WTC11 (cell line): ENCODE data around the gene TBRG1. TPM values are rescaled to one million over a fixed set of nuclear protein-coding genes. Genes with fewer than 3 reads are reported as not detected.

Source experiments
- ATAC-seq: fragments of 200-7000 bp; cut with Tn5 transposase; 2 replicates; pipeline ENCODE4 v1.10.0; 2021; ENCODE audit warnings: mild to moderate bottlenecking, moderate library complexity
- CTCF ChIA-PET: fragments of 300-600 bp; sonication (Branson Sonifier 250); formaldehyde crosslinking; loops from one replicate; lab custom pipeline; 2021; ENCODE audit warnings: antibody characterized with exemption; lab: Charles Lee
- POLR2A ChIA-PET: fragments of 350-600 bp; sonication (Branson Sonifier 250); formaldehyde crosslinking; loops from one replicate; lab custom pipeline; 2021; ENCODE audit warnings: antibody characterized with exemption; lab: Charles Lee
- DNase-seq: peaks from one replicate; pipeline ENCODE4 v3.0.0; 2021; ENCODE audit warnings: low spot score
- H3K27ac Mint-ChIP-seq: 2 replicates; pipeline ENCODE4 v1.8.0; 2021; ENCODE audit warnings: mixed read lengths
- H3K27me3 Mint-ChIP-seq: 2 replicates; pipeline ENCODE4 v1.8.0; 2021; ENCODE audit warnings: low read depth, mild to moderate bottlenecking, moderate library complexity, mixed read lengths
- H3K36me3 Mint-ChIP-seq: 2 replicates; pipeline ENCODE4 v1.8.0; 2021; ENCODE audit warnings: mixed read lengths
- H3K4me1 Mint-ChIP-seq: 2 replicates; pipeline ENCODE4 v1.8.0; 2022; ENCODE audit warnings: mixed read lengths
- H3K4me3 Mint-ChIP-seq: 2 replicates; pipeline ENCODE4 v1.8.0; 2021; ENCODE audit warnings: mild to moderate bottlenecking, moderate library complexity, mixed read lengths
- H3K9me3 Mint-ChIP-seq: 2 replicates; pipeline ENCODE4 v1.8.0; 2021; ENCODE audit warnings: mixed read lengths
- ATF1 ChIP-seq: sonication (generic); formaldehyde crosslinking; IDR thresholded peaks from 2 replicates; pipeline ENCODE4 v1.8.1; 2023; ENCODE audit warnings: mild to moderate bottlenecking, moderate library complexity, missing genetic modification reagents
- ATF2 ChIP-seq: sonication (generic); formaldehyde crosslinking; IDR thresholded peaks from 2 replicates; pipeline ENCODE4 v1.8.1; 2022; ENCODE audit warnings: low read depth, missing genetic modification reagents, borderline replicate concordance
- CTCF ChIP-seq: fragments of 200-600 bp; IDR thresholded peaks from 2 replicates; pipeline ENCODE4 v1.8.0; 2022; ENCODE audit warnings: antibody characterized with exemption
- ELF4 ChIP-seq: sonication (generic); formaldehyde crosslinking; IDR thresholded peaks from 2 replicates; pipeline ENCODE4 v1.8.1; 2022; ENCODE audit warnings: low read depth, mild to moderate bottlenecking, moderate library complexity, missing genetic modification reagents
- ESRRA ChIP-seq: sonication (generic); formaldehyde crosslinking; IDR thresholded peaks from 2 replicates; pipeline ENCODE4 v1.8.1; 2022; ENCODE audit warnings: mild to moderate bottlenecking, missing genetic modification reagents, borderline replicate concordance
- ETV6 ChIP-seq: sonication (generic); formaldehyde crosslinking; IDR thresholded peaks from 2 replicates; pipeline ENCODE4 v1.8.1; 2022; ENCODE audit warnings: mild to moderate bottlenecking, missing genetic modification reagents
- FOXP4 ChIP-seq: sonication (generic); formaldehyde crosslinking; IDR thresholded peaks from 2 replicates; pipeline ENCODE4 v1.8.0; 2022; ENCODE audit warnings: mild to moderate bottlenecking, missing genetic modification reagents
- HMGA2 ChIP-seq: fragments of 250-450 bp; sonication (Bioruptor Pico); IDR thresholded peaks from 2 replicates; pipeline ENCODE4 v1.4.0; 2021; ENCODE audit warnings: mild to moderate bottlenecking, moderate library complexity
- JUN ChIP-seq: sonication (generic); formaldehyde crosslinking; IDR thresholded peaks from 2 replicates; pipeline ENCODE4 v1.8.0; 2023; ENCODE audit warnings: mild to moderate bottlenecking, missing genetic modification reagents
- OVOL2 ChIP-seq: fragments of 250-450 bp; sonication (Bioruptor Pico); IDR thresholded peaks from 2 replicates; pipeline ENCODE4 v1.9.0; 2021; ENCODE audit warnings: mild to moderate bottlenecking, borderline replicate concordance
- PREB ChIP-seq: sonication (generic); formaldehyde crosslinking; IDR thresholded peaks from 2 replicates; pipeline ENCODE4 v1.8.1; 2022; ENCODE audit warnings: mild to moderate bottlenecking, missing genetic modification reagents, moderate library complexity, borderline replicate concordance
- STAT6 ChIP-seq: sonication (generic); formaldehyde crosslinking; conservative IDR thresholded peaks from 2 replicates; pipeline ENCODE4 v1.8.1; 2023; ENCODE audit warnings: mild to moderate bottlenecking, low read depth, missing genetic modification reagents, moderate library complexity
- TEAD1 ChIP-seq: sonication (generic); formaldehyde crosslinking; IDR thresholded peaks from 2 replicates; pipeline ENCODE4 v1.8.0; 2022; ENCODE audit warnings: mild to moderate bottlenecking, missing genetic modification reagents
- ZBTB21 ChIP-seq: sonication (generic); formaldehyde crosslinking; IDR thresholded peaks from 2 replicates; pipeline ENCODE4 v1.8.1; 2023; ENCODE audit warnings: mild to moderate bottlenecking, missing genetic modification reagents, borderline replicate concordance
- ZMAT4 ChIP-seq: fragments of 250-450 bp; sonication (Bioruptor Pico); IDR thresholded peaks from 2 replicates; pipeline ENCODE4 v1.9.0; 2021; ENCODE audit warnings: mild to moderate bottlenecking
- ZNF121 ChIP-seq: sonication (generic); formaldehyde crosslinking; IDR thresholded peaks from 2 replicates; pipeline ENCODE4 v1.8.0; 2023; ENCODE audit warnings: missing genetic modification reagents
- ZNF532 ChIP-seq: fragments of 250-450 bp; sonication (Bioruptor Pico); IDR thresholded peaks from 2 replicates; pipeline ENCODE4 v1.9.0; 2021; ENCODE audit warnings: mild to moderate bottlenecking, borderline replicate concordance
- total RNA-seq: library from RNA; stranded (reverse); gene quantifications from 3 replicates; pipeline ENCODE4 v1.2.3, GENCODE V29; 2021

The TBRG1 gene
- total RNA-seq, 1 experiment from 2014 or later: 30.0 TPM

- Mint-ChIP-seq H3K27me3 (no peaks in the 10 kb centered on the region), H3K9me3 (peaks cover 6% of the 10 kb centered on the region), H3K4me1 (peaks cover 3% of the 10 kb centered on the region; the same call in 1 of the 2 replicates), H3K36me3 (peaks cover 42% of the 10 kb centered on the region), H3K4me3 (no peak overlapping the region), H3K27ac (no peak overlapping the region)
- POLR2A ChIA-PET: no interaction called here
- TF ChIP-seq ETV6 (CRISPR knock-in tag): no peak
- no peak for TF ChIP-seq ATF1 (CRISPR knock-in tag)
- no peak for TF ChIP-seq CTCF
- no peak for TF ChIP-seq HMGA2 (CRISPR knock-in tag)
- no peak for TF ChIP-seq ATF2 (CRISPR knock-in tag)
- no peak for TF ChIP-seq PREB
- TF ChIP-seq STAT6 (CRISPR knock-in tag): no peak
- TF ChIP-seq TEAD1: no peak
- no peak for TF ChIP-seq ZBTB21 (CRISPR knock-in tag)
- no peak for TF ChIP-seq ESRRA
- no peak for TF ChIP-seq ZNF532 (CRISPR knock-in tag)
- ATAC-seq: no peak
- CTCF ChIA-PET: no interaction called here
- no peak for DNase-seq
Observed at GRCh38 chr11:124635932-124636331, 13.3 kb downstream of the TBRG1 start.

- POLR2A ChIA-PET: no interaction called here
- TF ChIP-seq ZMAT4 (no peak), JUN (CRISPR knock-in tag) (no peak), STAT6 (CRISPR knock-in tag) (no peak), ELF4 (no peak), FOXP4 (no peak), OVOL2 (CRISPR knock-in tag) (no peak), TEAD1 (no peak), ZNF121 (CRISPR knock-in tag) (no peak)
Observed at GRCh38 chr11:124638500-124638899, 15.8 kb downstream of the TBRG1 start.

More at GRCh38 chr11:124638500-124638899, 15.8 kb downstream of the TBRG1 start:
- Mint-ChIP-seq H3K4me1 (peaks cover 3% of the 10 kb centered on the region; the same call in 1 of the 2 replicates), H3K27me3 (no peaks in the 10 kb centered on the region), H3K36me3 (peaks cover 22% of the 10 kb centered on the region), H3K9me3 (peaks cover 9% of the 10 kb centered on the region), H3K4me3 (no peak overlapping the region), H3K27ac (no peak overlapping the region)
- DNase-seq (no peak), ATAC-seq (no peak)
- CTCF ChIA-PET: interaction anchor here (1.2 to 1.5 kb wide), 2 partner anchors 31 to 125 kb away, joined by 3 to 4 read pairs; no protein-coding TSS in a partner anchor
